GM20431 (cell line): ENCODE data around the gene GRIK4.

Experiments
- in situ Hi-C: fragments of 300-500 bp; cut with MseI, MboI; formaldehyde crosslinking; loops from one replicate; pipeline ENCODE4 v1.15.0; 2020; ENCODE audit warnings: low sequenced_read_pairs; ENCODE audit not compliant: unreplicated experiment

The GRIK4 gene

DNA sequence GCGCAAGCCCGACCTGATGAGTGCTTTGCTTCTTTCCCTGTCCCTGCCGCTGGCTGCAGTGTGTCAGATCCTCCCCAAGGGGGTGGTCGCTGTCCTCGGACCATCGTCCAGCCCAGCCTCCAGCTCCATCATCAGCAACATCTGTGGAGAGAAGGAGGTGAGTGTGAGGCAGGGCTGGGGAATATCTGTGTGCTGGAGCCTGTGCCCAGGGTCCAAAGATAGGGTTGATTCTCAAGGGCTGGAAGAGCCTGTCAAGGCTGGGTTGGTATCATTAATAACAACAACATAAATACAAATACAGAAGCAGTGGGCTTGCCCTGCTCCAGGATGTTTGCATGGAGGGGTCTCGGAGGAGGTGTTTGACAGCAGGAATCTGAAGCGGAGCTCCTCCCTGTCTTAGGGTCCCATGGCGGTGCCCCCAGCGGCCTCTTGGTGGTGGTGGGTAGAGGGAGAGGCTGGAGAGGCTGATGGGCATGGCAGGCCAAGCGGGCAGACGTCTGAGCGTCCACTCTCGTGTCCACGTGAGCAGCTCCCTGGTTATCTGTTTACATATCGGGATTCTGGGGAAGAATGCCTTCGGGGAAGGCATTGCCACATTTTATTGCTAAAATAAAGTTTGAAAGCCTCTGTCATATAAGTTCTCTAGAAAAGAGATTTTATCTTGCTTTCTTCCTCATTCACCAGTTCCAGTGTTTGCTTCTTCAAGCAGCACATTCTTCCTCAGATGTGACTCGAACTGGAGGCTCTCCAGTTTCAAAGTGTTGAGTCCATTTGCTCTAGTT, 304.0 kb downstream of the GRIK4 start:
- in situ Hi-C loops: no loop called here

GRCh38 chr11:120816176-120816575, 304.6 kb downstream of the GRIK4 start:
- in situ Hi-C loops: no loop called here

DNA sequence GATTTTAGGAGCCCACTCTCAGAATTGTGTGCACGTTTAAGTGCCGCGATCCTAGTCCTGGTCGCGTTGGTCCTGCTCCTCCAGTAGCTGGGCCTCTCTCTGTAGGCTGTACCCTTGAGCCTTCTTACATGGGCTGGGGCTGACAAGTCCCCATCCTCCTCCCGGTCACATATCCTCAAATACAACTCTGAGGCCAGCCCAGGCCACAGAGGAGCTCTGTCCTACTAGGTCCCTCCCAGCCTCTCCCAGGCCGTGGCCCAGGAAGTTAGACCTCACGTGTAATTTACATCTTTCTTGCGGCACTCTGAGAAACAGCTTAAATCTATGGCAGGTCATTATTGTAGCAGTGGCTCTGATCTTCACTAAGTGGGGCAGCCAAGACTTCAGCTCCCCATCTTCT, 305.2 kb downstream of the GRIK4 start:
- in situ Hi-C loops: no loop called here

- in situ Hi-C loops: no loop called here
These were observed 305.6 kb downstream of the GRIK4 start for GRCh38 chr11:120817158-120817557.

- in situ Hi-C loops: no loop called here
These were observed 306.5 kb downstream of the GRIK4 start for GRCh38 chr11:120818097-120818496.

- in situ Hi-C loops: no loop called here
These were observed 307.5 kb downstream of the GRIK4 start for GRCh38 chr11:120819003-120819402.

- in situ Hi-C loops: no loop called here
These were observed 308.2 kb downstream of the GRIK4 start for GRCh38 chr11:120819437-120820365.

GRCh38 chr11:120823159-120823558, 311.6 kb downstream of the GRIK4 start:
- in situ Hi-C loops: no loop called here

GRCh38 chr11:120824242-120824641, 312.7 kb downstream of the GRIK4 start:
- in situ Hi-C loops: no loop called here

- in situ Hi-C loops: no loop called here
These were observed 315.6 kb downstream of the GRIK4 start for GRCh38 chr11:120827198-120827597.

GRCh38 chr11:120827820-120828219, 316.3 kb downstream of the GRIK4 start:
- in situ Hi-C loops: no loop called here

- in situ Hi-C loops: no loop called here
These were observed 317.3 kb downstream of the GRIK4 start for GRCh38 chr11:120828847-120829246.

GRCh38 chr11:120830085-120830620, 318.6 kb downstream of the GRIK4 start:
- in situ Hi-C loops: no loop called here

DNA sequence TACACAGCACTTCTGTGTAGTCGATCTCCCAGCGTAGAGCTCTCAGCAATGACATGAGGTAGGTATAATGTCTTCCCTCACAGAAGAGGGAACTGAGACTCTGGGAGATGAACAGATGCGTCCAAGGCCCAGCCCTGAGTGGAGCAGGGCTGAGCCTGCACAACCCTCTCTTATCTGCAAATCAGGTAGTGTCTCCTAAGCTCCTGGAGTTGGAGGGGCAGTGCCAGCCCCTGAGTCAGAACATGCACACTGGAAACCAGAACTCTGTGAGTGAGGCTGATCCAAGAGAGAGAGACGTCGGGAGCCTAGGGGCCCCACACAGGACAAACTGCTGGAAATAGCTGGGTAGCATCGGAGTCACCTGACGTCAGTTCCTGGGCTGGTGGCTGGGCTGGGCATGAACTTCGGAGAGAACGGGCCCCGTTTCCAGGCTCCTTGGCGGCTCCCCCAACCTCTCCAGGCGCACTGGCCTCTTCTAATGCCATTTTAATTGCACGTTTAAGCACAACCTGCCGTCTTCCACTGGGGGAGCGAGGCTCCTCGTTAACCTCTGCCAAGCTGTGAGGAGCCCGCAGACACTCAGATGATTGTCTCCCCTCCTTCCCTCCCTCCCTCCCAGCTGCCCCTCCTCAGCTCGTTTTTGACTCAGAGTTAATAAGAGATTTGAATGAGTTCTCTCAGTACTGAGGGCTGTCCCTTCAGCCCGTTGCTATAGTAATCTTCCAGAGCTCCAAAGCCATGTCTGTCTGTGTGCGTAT, 321.1 kb downstream of the GRIK4 start:
- in situ Hi-C loops: no loop called here

DNA sequence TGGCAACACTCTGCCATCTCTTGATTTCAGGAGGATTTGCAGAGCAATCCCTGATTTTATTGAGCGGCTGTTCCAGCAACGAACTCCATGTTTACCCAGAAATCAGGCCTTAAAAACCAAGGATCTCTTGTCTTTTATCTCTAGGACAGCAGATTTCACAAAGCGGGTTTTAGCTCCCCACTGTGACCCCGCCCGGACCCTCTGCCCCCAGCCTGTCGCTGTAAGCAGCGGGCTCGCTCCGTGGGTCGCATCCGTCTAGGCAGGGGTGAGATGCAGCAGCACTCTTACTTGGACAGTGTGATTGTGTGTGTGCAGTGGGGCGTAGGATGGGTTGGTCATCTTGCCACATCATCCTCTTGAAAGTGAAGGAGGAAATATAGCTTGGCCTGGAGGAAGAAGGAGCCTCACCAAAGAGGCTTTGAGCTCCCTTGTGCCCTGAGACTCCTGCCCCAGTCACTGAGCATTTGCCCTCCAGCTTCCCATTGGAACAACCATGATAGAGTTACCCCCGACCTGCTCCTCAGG, 323.2 kb downstream of the GRIK4 start:
- in situ Hi-C loops: no loop called here

DNA sequence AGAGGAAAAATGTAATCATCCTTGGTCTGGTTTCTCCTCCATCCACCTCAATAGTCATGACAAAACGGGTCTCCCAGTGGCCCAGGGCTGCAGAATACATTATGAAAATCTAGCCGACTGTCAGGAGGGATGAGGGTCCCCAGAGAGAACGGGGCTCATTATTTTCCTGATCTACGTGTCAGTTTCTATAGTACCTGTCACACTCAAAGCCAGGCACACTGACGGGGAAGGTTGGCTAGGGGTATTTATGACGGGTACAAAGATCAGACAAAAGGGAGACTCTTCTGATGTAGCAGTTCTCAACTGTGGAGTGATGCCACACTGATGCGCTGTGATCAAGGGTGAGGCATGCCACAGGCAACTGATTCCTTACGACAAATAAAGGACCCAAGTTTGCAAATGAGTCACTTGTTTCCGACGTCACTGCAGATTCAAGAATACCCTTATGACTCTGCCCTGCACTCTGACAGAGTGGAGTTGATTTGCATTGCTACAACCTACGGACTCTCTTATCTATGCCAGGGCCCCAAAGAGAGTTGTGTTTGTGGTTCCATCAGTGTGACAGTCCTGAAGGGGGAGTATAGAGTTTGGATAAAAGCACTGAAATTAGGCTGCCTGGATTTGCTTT, 324.2 kb downstream of the GRIK4 start:
- in situ Hi-C loops: no loop called here

- in situ Hi-C loops: no loop called here
These were observed 326.1 kb downstream of the GRIK4 start for GRCh38 chr11:120837696-120838095.

- in situ Hi-C loops: no loop called here
These were observed 327.7 kb downstream of the GRIK4 start for GRCh38 chr11:120839201-120839600.

- in situ Hi-C loops: no loop called here
These were observed 328.4 kb downstream of the GRIK4 start for GRCh38 chr11:120839846-120840402.
